SK-N-SH treated with all-trans-retinoic acid at 6 μM for 48 hours (cell line): ENCODE measurements around the gene HECTD1.

Experiments
- ARNTL ChIP-seq: fragments of 450-650 bp; formaldehyde crosslinking; IDR thresholded peaks from 2 replicates; pipeline ENCODE4 v1.5.0; 2020; ENCODE audit warnings: low read depth, mild to moderate bottlenecking, moderate library complexity, borderline replicate concordance
- ESRRG ChIP-seq: fragments of 250-450 bp; sonication (Bioruptor Pico); IDR thresholded peaks from 2 replicates; pipeline ENCODE4 v1.6.1; 2021; ENCODE audit warnings: mild to moderate bottlenecking
- GLIS3 ChIP-seq: fragments of 250-450 bp; sonication (Bioruptor Pico); IDR thresholded peaks from 2 replicates; pipeline ENCODE4 v1.5.0; 2020; ENCODE audit warnings: mild to moderate bottlenecking, moderate library complexity
- OSR1 ChIP-seq: fragments of 250-450 bp; sonication (Bioruptor Pico); IDR thresholded peaks from 2 replicates; pipeline ENCODE4 v1.8.0; 2022; ENCODE audit warnings: moderate library complexity, mild to moderate bottlenecking, inconsistent platforms
- PATZ1 ChIP-seq: fragments of 250-450 bp; sonication (Bioruptor Pico); IDR thresholded peaks from 2 replicates; pipeline ENCODE4 v1.8.0; 2020; ENCODE audit warnings: mild to moderate bottlenecking, moderate library complexity, borderline replicate concordance
- POU6F1 ChIP-seq: fragments of 250-450 bp; sonication (Bioruptor Pico); IDR thresholded peaks from 2 replicates; pipeline ENCODE4 v1.8.0; 2021; ENCODE audit warnings: low read depth, mild to moderate bottlenecking, moderate library complexity, borderline replicate concordance
- PPARA ChIP-seq: fragments of 250-450 bp; sonication (Bioruptor Pico); IDR thresholded peaks from 2 replicates; pipeline ENCODE4 v1.5.0; 2020; ENCODE audit warnings: mild to moderate bottlenecking, borderline replicate concordance
- TOX ChIP-seq: fragments of 250-450 bp; sonication (Bioruptor Pico); IDR thresholded peaks from 2 replicates; pipeline ENCODE4 v1.8.0; 2021; ENCODE audit warnings: mild to moderate bottlenecking, moderate library complexity, borderline replicate concordance
- ZFP3 ChIP-seq: fragments of 250-450 bp; sonication (Bioruptor Pico); IDR thresholded peaks from 2 replicates; pipeline ENCODE4 v1.5.0; 2020; ENCODE audit warnings: mild to moderate bottlenecking, moderate library complexity
- ZFP30 ChIP-seq: fragments of 450-650 bp; formaldehyde crosslinking; IDR thresholded peaks from 2 replicates; pipeline ENCODE4 v1.5.0; 2022; ENCODE audit warnings: mild to moderate bottlenecking, moderate library complexity
- ZNF565 ChIP-seq: fragments of 450-650 bp; formaldehyde crosslinking; conservative IDR thresholded peaks from 2 replicates; pipeline ENCODE4 v1.5.0; 2020; ENCODE audit warnings: low read depth, mild to moderate bottlenecking, moderate library complexity

- TF ChIP-seq POU6F1 (CRISPR knock-in tag) (no peak), ZNF565 (no peak), PATZ1 (CRISPR knock-in tag) (no peak), PPARA (CRISPR knock-in tag) (no peak), OSR1 (CRISPR knock-in tag) (no peak), ESRRG (CRISPR knock-in tag) (no peak), ZFP3 (no peak), ZFP30 (CRISPR knock-in tag) (no peak), ARNTL (no peak), GLIS3 (CRISPR knock-in tag) (no peak), TOX (CRISPR knock-in tag) (no peak)
Measured at GRCh38 chr14:31244626-31245025, 37.0 kb upstream of the HECTD1 start.
